Suprapubic skin (tissue), 3 donors: ENCODE measurements around the gene ATOH8.

Experiments used
- CTCF ChIP-seq, 2 donors: fragments of 200-600 bp in 1 of 2; fragments of 450-650 bp in 1 of 2; sonication (generic) in 1 of 2; IDR thresholded peaks; one replicate each; pipeline ENCODE4 v1.5.1; 2016 to 2019; ENCODE audit warnings: antibody characterized with exemption in 2 of 2, mild to moderate bottlenecking in 1 of 2, moderate library complexity in 1 of 2
- POLR2A ChIP-seq, 2 donors: fragments of 450-650 bp; IDR thresholded peaks; one replicate each; pipeline ENCODE4 v1.6.1; 2017; ENCODE audit warnings: antibody characterized with exemption in 2 of 2, mild to moderate bottlenecking in 2 of 2, moderate library complexity in 2 of 2

- TF ChIP-seq CTCF (IDR thresholded peaks at IDR 0.05) (no peak), POLR2A (IDR thresholded peaks at IDR 0.05) (no peak)
These were observed 15.6 kb downstream of the ATOH8 start for GRCh38 chr2:85769236-85769982.
